GM20431 (cell line): ENCODE results near the gene HNRNPU.
"Not testable (repeated sequence)": the region's sequence is repeated elsewhere in the genome, so short reads cannot be mapped to it uniquely, and the experiment has no call there.

Experiments used
- in situ Hi-C: fragments of 300-500 bp; cut with MseI, MboI; formaldehyde crosslinking; loops from one replicate; pipeline ENCODE4 v1.15.0; 2020; ENCODE audit warnings: low sequenced_read_pairs; ENCODE audit not compliant: unreplicated experiment

Gene HNRNPU

DNA sequence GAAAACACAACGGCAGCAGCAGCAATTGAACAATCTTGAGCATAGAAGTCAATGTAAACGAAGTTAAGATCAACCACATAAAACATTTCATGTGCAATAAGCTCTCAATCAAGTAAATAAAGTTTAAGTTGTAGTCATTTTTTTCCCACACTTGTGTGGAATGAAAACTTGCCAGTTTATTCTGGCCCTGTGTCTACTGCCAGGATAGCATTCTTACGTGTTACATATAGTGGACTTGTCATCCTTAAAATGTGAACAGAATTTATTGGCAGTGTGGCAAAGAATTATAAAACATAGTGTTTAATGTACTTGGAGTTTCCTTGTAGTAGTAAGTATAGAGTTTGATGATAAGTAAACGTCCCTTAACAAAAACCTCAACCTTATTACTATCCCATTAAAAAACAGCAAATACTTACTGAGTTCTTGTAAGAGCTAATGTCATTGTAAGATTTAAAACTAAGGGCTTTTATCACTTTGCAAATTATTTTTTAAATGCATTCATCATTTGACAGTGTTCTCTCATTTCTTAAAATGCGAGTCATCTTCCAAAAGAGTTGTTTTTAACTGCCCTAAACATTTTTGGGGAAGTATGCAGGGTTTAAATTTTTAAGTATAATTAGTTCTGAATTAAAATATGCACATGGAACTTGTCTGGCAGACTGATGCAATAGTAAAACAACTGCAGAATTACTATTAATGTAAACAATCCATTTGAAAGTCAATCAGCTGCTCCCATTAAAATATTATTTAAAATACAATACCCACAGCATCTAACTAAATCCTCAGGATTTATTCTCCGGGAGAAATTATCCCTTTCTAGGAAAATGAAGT is 21.0 kb downstream of the HNRNPU start:
- in situ Hi-C loops, result no loop called here

DNA sequence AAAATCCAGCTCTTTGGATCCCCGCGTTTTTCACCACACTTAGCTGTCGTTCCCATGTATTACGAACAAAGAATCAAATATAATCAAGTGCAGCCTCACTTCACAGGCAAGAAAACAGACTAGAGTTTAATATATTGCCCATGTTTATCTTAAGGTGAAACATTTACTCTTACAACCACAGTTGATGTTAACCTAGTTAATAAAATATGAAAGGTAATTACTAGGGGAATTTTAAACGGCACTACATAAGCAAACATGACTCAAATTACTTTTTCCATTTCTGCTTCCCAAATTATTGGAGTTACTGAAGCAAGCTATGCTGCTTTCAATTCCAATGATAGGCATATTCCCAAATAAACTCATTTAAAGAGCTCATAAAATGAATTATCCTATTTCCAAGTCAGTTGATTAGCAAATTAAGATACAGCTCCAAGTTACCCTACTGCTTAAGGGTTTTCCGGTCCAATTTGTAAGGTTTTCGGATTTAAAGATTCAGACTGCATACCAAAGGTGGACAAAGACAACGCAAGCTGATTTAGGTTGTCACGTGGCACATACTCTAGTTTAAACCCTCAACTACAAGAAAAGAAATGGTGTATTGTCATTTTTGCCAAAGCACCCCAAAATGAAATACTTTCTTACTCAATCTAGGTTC is 22.9 kb downstream of the HNRNPU start:
- in situ Hi-C loops, result no loop called here

DNA sequence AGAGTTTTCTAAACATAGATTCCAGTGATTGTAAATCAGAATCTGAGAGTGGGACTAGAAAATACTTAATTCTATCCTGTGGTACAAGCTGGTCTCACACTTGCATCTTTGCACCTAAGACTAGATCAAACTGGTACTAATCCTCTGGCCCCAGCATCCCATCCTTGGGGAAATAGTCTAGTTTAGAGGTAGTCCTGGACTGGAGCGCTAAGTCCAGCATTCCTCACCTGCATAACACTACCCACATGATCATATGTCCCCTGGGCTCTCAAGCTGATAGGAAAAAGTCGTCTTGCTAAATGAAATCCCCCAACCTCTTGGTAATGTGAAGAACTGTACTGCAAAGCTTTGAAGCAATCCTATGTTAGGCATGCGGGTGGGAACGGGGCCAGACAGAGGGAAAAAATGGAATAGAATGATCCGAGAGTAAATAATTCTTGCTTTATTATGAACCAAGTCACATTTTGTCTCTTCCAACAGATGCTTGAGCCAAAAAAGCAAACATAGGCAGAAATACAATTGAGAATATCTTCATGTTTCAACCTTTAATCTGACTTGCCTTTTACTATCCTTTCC is 24.0 kb downstream of the HNRNPU start:
- in situ Hi-C loops, result no loop called here

DNA sequence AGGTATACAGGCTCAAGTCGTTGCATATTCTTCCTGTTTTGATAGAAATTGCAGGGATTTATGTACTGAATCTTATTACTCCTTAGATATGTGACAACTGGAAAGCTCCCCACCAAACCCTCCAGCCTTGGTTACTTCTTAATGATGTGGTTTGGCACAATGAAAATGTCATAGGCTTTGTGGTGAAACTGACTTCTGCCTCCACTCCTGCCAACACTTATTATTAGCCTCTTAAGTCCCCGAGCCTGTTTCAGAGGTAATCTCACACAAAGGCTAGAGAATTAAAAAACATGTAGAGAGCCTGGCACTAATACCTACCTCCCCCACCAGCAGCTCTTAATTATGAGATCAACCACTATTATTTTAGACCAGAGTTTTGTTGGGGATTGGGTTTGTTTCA is 24.7 kb downstream of the HNRNPU start:
- in situ Hi-C loops, result no loop called here

DNA sequence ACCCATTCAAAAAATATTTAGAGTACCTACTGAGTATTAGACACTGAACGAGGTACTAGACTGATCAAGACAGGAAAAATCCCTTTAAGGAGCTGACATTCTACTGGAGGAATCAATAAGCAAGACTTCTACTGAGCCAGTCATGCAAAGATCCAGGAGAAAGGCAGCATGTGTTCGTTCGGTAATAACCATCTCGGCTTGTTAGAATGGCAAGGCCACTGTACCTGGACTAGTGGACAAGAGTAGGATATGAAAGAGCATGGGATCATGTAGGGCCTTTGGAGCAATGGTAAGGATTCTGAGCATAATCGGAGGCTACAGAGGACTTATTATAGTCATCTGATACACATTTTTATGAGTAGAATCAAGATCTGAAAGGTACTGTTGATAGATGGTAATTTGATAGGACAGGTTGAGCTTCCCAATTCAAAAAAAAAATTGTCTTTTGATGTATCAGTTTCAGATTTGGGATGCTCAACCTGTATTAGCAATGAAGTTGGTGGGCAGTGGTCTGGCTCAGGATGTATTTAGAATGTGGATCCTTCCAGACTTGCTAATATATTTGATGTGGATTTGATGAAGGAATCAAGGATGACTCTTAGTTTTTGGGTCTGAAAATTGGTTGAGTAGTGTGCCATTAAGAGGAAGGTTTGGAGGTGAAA is 26.6 kb downstream of the HNRNPU start:
- in situ Hi-C loops, result no loop called here

DNA sequence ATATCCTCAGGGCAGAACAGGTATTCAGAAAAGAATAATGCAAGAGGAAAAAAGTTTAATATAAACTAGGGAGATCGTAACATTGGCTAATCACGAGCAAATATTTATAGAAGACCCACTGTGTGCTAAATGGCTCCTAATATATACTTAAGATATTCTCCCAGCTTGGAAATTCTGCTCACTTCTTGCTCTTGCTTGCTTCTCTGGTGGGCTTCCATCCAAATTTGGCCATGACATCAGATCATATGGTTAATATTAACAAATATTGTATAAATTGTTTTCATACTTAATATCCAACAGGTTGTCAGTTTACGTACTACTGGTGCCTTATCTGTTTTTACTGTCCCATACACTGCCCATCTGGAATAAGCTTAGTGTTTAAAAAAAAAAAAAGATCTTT is 27.8 kb downstream of the HNRNPU start:
- in situ Hi-C loops, result no loop called here

DNA sequence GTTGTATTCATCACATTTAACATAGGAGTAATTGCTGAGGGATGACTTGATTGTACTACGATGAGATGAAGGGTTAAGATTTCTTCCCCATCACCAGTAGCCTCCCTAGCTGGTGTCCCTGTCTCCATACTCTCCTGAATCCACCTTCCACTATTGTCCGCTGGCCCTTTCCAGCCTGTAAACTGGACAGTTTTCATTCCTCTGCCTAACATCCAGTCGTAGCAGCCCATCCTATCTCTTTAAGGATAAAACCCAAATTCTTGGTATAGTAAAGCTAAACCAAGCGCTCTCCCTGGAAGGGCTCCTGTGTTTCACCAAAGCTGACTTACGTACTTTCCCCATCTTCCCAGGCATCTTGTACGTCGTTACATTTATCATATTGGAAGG is 28.2 kb downstream of the HNRNPU start:
- in situ Hi-C loops, result no loop called here

DNA sequence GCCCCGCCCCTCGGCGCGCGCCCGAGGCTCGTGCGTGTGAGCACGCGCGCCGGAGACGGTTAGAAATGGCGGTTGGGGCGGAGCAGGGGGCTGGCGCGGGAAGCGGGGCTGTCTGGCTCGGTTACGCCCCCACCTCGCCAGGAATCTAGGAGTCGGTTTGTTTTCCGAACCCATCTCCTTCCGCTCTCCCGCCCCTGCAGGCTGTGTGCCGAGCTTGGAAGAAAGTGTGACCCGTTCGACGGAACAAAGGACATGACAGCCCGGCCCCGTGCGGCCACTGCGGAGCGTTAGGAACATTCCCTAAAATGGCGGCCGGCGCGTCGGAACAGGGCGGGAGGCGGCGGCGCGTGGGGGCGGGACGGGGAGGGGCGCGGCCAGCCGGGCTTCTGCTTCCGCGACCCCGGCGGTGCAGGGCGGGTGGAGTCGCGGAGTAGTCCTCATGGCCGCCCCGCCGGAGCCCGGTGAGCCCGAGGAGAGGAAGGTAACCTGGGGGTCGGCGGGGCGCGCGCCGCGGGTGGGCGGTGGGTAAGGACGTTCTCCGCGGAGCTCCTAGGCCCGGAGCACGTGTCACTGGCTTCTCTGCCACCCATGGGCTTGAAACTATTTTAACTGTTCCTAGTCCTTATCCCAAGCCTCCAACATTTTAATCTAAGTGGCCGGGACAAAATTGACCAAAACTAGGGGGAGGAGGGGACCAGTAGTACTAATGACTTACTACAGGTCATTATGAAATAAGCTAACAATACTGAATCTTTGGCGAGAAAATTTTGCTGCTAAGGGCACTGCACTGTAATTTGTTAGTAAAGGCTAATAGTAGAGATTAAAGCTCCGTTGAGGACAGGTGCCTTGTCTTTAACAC is 28.8 kb downstream of the HNRNPU start, which contains the start of gene COX20:
Gene COX20 (plus strand): TSS at position 383 of the 859 bp plus-strand sequence. CDS start 57 bp downstream, at position 440.
- in situ Hi-C loops, result no loop called here

DNA sequence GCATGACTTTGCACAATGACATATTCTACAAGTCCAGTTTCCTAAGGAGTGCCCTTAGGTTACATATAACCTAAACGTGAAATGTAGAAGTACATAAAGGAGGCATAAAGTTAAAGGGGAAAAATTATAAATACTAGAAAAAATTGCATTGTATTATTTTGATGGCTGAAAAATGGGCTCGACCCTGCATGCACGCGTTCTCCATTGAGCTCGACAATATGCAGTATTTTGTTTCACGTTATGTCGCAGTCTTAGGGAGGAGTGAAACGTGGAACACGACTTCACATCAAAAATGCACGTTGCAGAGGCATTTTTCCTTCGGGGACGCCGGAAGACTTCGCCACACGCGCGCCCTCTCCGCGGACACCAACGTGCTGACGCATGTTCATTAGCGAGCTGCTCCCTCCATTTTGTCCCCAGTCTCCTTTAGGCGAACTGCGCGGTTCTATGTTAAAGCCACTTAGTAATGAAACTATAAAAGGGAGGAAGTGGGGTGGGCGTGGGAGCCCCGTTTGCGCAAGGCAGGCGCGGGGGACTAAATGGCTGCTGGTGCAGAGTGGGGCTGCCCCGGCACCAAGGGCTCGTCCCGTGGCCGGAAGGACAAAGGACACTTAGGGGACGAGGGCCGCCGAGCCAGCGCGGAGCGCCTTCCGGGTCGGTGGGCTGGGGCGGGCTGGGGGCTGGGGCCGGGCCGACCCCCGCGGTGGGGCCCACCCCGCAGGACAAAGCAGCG is 29.6 kb downstream of the HNRNPU start:
- in situ Hi-C loops, result no loop called here

DNA sequence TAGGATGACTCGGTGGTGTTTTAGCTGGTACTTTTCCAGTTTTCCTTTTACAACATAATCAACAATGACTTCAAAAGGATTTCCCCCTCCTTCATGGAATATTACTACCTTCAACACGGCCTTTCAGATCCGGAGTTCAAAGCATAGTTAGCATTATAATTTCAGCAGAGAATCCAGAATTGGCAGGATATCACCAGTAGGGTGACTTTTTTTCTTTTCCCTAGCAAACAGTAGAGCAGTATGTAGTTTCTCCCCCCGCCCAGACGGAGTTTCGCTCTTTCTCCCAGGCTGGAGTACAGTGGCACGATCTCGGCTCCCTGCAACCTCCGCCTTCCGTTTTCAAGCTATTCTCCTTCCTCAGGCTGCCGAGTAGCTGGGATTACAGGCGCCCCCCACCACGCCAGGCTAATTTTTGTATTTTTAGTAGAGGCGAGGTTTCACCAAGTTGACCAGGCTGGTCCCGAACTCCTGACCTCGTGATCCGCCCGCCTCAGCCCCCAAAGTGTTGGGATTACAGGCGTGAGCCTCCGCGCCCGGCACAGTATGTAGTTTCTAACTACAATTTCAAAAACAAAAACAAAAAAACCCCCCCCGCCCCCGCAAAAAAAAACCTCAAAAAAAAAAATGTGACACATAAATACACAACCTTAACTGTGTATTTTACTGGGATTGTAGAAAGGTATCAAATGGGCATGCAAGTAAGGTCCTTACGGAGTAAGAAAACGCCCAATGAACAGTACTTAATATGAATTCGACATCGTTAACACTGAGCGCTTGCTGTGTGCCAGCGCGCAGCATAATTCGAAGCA is 30.4 kb downstream of the HNRNPU start:
- in situ Hi-C loops, result no loop called here

DNA sequence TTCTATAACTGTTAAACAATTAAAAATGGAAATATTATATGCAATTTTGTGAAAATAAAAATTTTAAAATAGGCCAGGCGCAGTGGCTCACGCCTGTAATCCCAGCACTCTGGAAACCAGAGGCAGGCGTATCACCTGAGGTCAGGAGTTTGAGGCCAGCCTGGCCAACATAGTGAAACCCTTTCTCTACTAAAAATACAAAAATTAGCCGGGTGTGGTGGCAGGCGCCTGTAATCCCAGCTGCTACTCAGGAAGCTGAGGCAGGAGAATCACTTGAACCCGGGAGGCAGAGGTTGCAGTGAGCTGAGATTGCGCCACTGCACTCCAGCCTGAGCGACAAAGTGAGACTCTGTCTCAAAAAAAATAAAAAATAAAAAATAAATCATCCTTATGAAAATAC is 31.1 kb downstream of the HNRNPU start:
- in situ Hi-C loops, result not testable (repeated sequence)

DNA sequence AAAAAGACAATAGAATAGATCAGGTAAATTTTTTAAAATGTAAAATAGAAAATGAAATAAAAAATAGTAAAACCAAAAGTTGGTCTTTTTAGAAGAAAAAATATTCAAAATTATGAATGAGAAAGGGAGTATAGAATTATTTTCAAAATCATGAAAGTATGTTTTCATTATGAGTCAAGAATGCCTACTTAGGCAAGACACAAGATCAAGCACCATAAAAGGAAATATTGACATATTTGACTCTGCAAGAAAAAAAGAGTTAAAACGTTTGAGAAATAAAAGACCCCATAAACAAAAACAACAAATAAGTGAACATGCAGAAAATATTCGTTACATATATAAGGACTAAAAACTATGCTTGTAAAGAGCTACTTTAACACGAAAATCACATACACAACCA is 33.7 kb downstream of the HNRNPU start:
- in situ Hi-C loops, result no loop called here

DNA sequence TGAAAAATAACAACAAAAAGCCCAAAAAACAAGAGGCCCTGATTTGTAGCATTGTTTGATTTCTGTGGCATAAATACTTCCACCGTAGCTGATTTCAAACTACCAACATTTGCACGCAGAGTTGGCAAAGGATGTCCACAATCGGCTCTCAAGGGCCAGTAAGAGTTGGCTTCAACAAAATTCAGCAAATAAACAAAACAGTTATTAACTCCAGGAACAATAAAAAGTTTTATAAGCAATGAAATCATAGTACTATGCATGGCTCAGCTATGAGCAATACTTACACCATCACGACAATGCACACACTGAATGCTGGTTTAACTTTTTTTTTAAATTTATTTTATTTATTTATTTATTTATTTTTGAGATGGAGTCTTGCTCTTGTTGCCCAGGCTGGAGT is 37.6 kb downstream of the HNRNPU start:
- in situ Hi-C loops, result no loop called here

DNA sequence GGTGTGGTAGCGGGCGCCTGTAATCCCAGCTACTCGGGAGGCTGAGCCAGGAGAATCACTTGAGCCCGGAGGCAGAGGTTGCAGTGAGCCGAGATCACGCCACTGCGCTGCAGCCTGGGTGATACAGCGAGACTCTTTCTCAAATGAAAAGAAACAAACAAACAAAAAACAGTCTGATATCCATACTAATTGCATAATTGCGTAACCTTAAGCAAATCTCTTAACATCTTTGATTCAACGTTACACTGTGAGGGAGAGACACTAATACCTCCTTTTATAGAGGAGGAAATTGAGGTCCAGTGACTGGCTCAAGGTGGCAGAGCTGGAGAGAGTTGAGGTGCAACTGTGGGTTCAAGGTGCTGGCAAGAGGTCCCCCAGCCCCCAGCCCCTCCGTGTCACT is 41.5 kb downstream of the HNRNPU start:
- in situ Hi-C loops, result no loop called here

DNA sequence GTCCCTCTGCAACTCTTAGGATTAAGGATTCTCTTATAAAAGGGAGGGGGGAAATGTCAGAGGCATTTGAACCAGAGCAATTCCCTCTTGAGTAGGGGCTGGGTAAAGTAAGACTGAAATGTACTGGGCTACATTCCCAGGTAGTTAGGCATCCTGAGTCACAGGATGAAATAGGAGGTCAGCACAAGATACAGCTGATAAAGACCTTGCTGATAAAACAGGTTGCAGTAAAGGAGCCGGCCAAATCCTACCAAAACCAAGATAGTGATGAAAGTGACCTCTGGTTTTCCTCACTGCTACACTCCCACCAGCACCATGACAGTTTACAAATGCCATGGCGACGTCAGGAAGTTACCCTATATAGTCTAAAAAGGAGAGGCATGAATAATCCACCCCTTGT is 43.2 kb downstream of the HNRNPU start:
- in situ Hi-C loops, result no loop called here

DNA sequence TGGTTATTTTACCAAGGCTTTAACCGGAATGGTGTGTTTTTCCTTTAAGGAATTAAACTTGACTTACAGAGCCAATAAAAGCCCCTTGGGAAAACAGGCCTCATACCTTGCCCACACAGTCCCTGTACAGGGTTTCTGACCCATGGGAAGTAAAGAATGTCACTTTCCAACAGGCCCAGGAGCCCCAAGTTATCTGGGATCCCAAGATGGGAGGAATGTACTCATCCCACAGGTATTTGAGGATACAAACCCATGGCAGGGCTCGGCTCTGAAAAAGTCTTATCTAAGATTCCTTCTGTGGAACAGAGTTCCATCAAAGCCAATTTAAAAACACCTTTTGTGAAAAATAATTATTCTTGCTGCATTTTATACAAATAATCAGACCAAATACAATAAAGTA is 44.2 kb downstream of the HNRNPU start:
- in situ Hi-C loops, result no loop called here

DNA sequence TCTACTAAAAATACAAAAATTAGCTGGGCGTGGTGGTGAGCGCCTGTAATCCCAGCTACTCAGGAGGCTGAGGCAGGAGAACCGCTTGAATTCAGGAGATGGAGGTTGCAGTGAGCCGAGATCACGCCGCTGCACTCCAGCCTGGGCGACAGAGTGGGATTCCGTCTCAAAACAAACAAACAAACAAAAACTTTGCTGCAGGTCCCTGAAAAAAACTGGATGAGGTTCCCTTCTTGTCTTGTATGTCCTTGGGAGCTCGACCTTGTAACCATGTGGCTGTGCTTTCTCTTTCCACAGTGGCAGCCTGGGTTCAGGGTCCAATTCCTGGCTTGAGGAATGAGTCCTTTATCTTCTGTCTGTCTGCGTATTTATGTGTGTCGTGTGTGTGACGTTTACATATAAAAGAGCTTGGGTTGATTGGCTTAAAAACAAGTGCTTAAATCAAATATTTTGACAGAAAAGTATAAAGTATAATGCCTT is 46.9 kb downstream of the HNRNPU start:
- in situ Hi-C loops, result no loop called here

DNA sequence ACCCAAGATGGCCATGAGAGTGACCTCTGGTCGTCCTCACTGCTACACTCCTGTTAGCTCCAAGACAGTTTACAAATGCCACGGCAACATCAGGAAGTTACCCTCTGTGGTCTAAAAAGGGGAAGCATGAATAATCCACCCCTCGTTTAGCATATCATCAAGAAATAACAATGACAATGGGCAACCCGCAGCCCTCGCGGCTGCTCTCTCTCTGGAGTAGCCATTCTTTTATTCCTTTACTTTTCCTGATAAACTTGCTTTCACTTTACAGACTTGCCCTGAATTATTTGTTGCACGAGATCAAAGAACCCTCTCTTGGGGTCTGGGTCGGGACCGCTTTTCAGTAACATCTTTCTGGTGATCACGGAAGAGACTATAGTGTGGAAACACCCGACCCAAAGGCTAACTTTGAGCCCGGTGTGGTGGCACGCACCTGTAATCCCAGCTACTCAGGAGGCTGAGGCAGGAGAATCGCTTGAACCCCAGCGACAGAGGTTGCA is 48.7 kb downstream of the HNRNPU start:
- in situ Hi-C loops, result no loop called here
